GM18907 (cell line): ENCODE data around the gene PCBP3.
"Not testable (repeated sequence)": the region's sequence is repeated elsewhere in the genome, so short reads cannot be mapped to it uniquely, and the experiment has no call there.

Experiments used
- ATAC-seq: cut with Tn5 transposase; IDR thresholded peaks from one replicate; pipeline ENCODE4 v1.9.1; 2021; ENCODE audit warnings: mild to moderate bottlenecking, moderate library complexity; ENCODE audit not compliant: unreplicated experiment

The PCBP3 gene

DNA sequence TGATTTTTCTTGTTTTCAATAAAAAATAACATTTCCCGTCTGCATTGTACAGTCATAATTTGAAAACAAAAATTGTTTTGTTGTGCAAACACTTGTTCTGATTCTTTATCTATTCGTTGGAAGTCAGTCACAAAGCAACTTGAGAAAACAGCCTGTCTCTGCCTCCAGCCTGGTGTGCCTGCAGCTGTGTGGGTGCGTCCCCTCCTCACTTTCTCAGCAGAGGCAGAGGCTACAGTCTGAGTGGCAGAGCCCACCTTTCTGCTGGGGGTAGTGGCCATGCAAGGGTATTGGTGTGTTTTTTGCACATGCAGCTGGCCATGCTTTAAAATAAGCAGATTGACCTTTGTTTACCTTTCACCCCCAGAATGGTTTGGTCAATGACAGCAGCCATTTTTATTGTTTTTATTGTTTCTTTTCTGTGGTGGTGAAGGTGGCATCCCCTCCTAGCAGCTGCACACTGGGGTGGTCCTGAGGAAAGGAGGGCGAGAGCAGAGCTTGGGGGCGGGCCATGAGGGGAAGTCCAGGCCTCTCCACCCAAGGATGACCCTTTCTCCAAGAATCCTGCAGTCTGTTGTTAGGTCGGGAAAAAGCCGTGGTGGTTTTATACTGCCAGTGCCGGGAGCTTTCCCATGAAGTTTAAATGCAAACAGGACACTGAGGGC lies 159.6 kb downstream of the PCBP3 start:
- no peak for ATAC-seq

DNA sequence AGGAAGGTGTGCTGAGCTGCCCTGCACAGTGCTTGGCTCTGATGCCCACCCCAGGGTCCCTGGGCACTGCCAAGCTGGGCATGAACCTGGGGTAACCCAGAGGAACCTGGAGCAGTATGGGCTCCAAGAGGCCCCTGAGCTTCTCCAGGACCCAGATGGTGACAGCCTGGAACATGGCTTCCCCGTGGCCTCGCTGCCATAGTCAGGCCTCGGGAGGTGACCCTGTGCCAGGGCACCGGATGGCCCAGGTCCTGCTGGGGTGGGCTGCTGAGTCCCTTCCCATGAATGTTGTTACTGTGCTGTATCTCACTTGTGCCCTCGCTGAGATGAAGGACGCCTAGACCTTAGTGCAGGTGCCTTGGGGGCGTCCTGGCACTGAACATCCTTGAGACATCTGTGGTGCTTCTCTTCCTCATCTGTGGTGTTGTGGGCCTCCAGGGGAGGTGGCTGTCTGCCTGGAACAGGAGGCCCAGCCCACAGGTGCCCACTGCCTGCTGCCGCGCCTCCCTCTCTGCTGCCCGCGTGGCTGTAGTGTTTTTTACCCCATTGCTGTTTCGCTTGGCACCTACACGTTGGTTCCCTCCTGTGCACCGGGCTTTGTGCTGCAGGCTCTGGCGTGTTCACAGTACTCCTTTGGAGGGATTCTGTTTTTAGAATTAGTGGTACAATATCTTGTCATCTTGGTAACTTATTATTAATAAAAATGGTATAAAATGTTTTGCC lies 160.3 kb downstream of the PCBP3 start:
- no peak for ATAC-seq

DNA sequence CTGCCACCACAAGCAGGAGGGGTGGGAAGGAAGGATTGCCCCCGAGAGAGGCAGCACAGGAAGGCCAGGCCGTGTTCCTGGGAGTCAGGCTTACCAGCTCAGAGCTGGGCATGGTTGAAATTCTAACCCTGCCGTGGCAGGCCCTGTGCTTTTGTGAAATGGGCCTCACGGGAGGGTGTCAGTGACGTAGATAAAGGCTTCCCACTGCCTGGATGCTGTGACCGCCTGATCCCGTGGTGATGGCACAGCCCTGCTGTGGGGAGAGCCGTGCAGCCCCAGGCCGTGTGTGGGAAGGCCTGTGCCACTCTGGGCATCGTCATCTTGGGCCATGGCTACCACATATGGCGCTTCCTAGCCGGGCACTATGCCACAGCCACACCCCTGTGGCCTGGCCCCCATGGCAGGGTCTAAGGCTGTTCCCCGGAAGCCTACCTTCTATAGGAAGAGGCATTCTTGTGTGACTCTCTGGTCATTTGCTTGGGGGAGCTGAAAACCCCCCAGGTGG lies 161.3 kb downstream of the PCBP3 start:
- no peak for ATAC-seq

DNA sequence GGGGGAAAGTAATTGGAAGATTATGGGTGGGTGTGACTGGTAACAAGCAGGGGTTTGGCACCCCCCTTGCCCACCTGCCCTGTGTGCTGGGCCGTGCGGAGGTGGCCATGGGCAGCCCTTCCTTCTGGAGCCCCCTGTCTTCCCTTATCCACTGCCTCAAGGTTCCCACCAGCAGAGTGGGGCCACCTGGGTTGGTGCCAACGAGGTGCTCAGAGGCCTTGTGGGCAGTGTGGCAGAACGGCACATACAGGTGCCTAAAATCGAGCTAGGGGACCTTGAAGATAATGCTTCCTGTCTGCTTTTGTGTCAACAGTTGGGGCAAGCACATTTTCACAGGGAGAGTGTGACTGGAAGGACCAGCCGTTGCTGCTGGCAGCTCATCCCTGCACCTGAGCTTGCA lies 161.8 kb downstream of the PCBP3 start:
- ATAC-seq: no peak

DNA sequence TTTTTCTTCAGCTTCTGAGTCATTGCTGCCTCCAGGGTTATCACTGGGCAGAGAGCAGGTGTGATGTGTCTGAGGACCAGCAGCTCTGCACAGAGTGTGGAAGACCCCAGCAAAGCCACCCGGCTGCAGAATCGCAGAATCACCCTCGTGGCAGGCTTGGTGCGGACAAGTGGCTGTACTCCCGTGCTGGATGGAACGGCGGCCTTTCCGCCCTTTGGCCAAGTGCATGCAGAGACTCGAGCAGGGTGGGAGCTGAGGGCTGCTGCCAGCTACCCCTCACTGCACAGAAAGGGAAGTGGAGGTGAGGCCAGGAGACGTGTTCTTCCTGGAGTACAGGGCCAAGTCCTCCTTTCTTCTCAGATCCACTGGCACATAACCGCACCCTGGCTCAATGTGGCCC lies 162.5 kb downstream of the PCBP3 start:
- no peak for ATAC-seq

DNA sequence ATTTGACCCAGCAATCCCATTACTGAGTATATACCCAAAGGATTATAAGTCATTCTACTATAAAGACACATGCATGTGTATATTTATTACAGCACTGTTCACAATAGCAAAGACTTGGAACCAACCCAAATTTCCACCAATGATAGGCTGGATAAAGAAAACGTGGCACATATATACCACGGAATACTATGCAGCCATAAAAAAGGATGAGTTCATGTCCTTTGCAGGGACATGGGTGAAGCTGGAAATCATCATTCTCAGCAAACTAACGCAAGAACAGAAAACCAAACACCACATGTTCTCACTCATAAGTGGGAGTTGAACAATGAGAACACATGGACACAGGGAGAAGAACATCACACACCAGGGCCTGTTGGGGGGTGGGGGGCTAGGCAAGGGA lies 165.1 kb downstream of the PCBP3 start:
- not testable (repeated sequence) for ATAC-seq

DNA sequence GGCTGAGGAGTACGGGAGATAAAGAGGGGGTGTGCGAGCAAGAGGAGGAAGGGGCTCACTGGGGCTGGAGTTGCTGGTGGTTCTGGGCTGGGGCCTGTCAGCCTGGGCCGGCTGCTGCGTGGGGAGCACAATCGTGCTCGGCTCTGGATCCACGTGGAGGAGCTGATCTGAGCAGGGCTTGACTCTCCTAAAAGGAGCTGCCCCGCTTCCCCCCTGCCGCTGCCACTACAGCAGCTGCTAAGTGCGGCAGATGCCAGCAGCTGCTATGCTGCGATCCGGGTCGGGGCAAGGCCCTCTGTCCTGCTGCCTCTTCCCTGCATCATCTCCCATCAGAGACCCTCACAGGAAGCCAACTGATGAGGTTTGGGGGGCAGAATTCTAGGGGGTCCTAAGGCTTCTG lies 165.9 kb downstream of the PCBP3 start:
- ATAC-seq: no peak

DNA sequence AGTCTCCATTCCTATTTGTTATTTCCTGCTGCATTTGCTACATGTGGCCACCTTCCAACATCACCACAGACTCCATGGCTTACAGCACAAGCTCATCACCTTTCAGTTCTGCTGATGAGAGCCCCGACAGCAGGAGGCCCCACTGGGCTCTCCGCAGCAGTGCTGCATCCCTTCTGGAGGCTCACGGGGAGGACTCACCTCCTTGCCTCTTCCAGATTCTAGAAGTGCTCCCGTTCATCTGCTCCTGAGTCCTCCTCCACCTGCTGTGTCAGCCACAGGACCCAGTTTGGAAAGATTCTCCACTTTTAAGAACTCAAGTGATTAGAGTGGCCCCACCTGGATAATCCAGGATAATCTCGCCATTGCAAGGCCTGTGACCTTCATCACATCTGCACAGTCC lies 167.6 kb downstream of the PCBP3 start:
- no peak for ATAC-seq

DNA sequence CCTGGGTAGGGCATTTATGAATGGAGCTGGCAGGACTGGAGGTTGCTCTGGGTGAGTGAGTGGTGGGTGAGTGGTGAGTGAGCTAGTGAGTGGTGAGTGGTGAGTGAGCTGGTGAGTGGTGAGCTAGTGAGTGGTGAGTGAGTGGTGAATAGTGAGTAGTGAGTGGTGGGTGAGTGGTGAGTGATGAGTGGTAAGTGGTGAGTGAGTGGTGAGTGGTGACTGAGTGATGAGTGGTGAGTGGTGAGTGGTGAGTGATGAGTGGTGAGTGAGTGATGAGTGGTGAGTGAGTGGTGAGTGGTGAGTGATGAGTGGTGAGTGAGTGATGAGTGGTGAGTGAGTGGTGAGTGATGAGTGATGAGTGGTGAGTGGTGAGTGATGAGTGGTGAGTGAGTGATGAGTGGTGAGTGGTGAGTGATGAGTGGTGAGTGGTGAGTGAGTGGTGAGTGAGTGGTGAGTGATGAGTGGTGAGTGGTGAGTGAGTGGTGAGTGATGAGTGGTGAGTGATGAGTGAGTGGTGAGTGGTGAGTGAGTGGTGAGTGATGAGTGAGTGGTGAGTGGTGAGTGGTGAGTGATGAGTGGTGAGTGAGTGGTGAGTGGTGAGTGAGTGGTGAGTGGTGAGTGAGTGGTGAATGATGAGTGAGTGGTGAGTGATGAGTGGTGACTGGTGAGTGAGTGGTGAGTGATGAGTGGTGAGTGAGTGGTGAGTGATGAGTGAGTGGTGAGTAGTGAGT lies 170.8 kb downstream of the PCBP3 start:
- not testable (repeated sequence) for ATAC-seq

DNA sequence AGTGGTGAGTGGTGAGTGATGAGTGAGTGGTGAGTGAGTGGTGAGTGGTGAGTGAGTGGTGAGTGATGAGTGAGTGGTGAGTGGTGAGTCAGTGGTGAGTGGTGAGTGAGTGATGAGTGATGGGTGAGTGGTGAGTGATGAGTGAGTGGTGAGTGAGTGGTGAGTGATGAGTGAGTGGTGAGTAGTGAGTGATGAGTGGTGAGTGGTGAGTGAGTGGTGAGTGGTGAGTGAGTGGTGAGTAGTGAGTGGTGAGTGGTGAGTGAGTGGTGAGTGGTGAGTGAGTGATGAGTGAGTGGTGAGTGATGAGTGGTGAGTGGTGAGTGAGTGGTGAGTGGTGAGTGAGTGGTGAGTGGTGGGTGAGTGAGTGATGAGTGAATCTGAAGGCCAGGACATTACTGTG lies 172.3 kb downstream of the PCBP3 start:
- ATAC-seq: not testable (repeated sequence)

DNA sequence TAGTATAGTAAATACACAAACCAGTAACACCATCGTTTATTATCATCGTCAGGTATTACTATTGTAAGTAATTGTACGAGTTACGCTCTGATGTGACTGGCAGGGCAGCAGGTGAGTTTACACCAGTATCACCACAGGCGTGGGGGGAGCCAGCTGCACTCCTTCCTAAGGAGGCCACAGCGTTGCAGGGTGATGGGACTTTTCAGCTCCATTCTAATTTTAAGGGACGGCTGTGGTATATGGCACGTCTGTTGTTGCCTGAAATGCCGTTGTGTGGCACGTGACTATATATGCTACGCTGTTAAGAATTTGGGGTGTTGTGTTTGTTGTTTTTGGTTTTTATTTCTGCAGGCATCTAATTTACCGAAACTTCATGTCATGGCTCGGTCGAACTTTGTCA lies 173.3 kb downstream of the PCBP3 start:
- no peak for ATAC-seq

DNA sequence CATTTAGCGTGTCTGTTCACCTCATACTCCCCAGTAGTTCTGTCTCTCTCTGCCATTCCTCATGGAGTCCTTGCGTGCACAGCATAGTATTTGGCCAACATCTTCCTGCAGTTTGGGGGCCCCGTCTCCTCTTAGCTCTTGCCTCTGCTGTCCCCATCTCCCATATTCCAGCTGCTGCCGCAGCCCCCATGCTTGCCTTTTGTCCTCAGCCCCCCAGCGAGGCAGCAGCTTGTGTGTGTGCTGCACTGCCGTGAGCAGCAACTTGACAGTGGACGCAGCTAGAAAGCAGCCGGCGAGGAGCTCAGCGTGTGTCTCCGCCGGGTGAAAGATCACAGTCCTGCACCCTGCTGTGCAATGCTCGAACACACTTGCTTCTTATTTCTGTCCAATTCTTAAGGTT lies 173.8 kb downstream of the PCBP3 start:
- no peak for ATAC-seq

DNA sequence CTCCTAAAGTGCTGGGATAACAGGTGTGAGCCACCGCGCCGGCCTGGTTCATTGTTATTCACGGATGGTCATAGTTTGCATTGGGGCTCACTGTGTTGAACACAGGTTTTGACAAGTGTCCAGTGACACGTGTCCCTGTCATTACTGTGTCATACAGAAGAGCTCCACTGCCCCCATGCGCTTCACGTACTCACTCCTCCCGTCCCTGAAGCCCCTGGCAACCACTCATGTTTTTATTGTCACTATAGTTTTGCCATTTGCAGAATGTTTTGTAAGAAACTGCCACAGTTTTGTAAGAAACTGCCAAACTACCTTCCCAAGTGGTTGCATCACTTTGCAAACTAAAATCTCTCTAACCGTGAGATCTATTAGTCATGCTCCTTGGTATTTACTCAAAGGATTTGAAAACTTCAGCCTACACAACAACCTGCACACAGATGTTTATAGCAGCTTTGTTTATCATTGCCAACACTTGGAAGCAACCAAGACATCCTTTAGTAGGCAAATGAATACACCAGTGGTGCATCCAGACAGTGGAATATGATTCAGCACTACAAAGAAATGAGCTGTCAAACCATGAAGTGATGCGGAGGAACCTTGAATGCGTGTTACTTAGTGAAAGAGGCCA lies 174.9 kb downstream of the PCBP3 start:
- no peak for ATAC-seq

DNA sequence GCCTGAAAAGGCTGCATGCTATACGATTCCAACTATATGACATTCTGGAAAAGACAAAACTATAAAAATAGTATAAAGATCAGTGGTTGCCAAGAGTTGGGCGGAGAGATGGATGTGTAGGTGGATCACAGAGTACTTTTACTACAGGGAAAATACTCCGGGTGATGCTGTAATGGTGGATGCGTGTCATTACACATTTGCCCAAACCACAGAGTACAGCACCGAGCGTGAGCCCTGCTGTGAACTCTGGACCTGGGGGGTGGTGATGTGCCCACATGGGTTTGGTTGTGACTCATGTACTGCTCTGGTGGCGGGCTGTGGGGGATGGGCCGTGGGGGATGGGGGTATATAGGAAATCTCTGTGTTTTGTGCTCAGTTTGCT lies 175.4 kb downstream of the PCBP3 start:
- no peak for ATAC-seq

DNA sequence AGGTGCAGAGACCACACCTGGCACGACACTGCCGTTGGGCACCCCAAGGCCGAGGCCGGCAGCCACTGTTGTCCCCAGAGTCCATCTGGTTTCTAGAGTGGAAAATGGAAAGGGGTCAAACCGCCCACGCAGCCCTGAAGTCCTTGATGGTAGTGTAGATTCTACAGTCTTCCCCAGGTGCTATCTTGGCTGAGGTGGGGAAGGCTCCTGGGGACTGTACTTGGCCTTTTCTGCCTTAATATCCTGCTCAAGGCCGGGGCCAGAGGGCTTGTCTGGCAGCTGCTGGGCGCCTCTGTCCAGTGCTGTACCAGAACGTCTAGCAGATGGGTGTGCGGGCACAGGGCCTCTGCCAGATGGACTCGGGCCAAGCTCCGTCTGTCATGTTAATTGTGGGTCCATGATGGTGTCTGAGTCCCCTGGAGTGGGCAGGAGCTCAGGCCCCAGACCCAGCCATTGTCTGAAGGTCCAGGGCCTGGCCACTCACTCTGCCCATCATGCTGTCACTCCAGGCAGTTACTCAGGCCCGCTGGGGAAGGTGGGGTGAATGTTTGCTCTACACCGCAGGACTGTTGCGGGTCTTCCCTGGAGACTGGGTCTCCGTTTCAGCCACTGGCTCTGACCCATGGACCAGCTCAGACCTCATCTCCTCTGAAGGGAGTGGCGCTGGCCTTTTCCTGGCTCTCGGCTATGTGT lies 176.1 kb downstream of the PCBP3 start:
- no peak for ATAC-seq

DNA sequence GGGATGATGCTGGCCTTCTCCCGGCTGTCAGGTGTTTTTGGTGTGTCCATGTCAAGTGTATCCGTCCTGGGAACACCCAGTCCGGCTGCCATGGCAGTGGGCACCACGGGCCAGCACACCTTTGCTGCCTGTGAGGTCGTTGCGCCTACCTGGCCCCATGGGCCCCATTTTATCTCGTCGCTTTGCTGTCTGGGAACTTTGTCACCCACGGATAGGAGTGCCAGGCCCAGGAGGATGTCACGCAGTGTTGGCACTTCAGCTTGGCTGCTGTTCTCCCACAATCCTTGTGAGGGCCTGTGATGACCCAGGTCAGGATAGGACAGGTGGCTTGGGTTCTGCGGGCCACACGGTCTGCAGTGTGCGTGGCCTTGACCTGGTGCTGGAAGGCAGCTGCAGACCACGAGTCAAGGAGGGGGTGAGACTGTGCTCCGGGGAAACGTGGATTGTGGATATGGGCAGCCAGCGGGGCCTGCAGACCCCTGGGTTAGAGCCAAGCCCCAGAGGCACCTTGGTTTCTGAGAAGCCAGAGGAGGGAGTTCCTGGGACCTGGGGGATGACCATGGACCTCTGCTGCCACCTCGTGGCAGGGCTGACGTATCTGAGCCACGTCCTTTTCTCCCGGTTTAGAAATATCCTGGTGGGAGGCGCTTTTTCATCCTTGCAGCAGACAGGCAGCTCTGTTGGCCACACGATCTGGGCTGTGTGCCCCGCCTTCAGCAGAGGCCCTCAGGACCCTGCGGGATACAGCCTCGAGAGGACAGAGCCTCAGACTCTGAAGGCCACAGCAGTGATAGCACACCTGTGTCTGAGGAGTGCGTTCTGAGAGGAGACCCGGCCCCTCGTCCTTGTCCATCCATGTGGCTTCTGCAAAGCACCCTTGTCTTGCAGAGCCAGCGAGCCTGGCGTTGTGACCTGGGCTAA lies 176.9 kb downstream of the PCBP3 start:
- no peak for ATAC-seq

DNA sequence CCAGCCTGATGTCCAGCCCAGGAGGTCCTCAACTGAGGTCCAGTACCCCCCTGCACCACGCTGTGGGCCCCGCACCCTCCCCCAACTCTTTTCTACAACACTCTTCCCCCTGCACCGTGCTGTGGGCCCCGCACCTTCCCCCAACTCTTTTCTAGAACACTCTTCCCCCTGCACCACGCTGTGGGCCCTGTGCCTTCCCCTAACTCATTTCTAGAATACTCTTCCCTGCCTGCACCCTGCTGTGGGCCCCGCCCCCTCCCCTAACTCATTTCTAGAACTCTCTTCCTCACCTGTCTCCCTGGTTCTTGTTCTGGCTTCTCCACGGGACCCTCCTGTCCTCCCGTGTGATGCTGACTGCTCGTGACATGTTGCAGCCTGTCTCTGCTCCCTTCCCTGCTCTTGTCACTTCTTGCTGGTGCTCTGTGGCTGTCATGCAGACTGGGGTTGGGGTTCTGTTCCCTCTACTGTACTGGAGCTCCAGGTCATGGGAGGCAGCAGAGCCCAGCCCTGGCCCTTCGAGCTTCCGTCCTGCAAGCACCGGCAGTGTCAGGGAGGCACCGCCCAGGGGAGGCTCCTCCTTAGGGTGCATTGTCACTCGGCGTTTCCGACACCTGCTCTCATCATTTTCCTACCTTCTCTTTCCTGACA lies 177.9 kb downstream of the PCBP3 start:
- no peak for ATAC-seq

DNA sequence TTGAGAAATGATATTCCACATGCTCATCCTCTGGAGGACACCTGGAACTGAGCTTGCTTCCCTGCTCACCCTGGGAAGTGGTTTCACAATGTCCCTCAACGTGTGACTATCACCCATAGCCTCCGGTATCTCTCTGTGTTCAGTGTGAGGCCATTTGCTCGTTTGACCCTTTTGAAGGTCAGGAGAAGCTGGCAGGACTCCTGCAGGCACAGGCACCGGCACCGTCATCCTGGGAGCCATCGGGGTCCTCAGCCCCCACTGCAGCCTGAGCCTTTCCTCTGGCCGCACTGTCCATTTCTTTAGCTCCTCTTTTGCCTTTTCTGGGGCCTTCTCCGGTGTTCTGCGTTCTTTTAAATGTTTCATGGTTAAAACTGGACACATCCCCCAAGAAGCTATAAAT lies 178.5 kb downstream of the PCBP3 start:
- no peak for ATAC-seq

DNA sequence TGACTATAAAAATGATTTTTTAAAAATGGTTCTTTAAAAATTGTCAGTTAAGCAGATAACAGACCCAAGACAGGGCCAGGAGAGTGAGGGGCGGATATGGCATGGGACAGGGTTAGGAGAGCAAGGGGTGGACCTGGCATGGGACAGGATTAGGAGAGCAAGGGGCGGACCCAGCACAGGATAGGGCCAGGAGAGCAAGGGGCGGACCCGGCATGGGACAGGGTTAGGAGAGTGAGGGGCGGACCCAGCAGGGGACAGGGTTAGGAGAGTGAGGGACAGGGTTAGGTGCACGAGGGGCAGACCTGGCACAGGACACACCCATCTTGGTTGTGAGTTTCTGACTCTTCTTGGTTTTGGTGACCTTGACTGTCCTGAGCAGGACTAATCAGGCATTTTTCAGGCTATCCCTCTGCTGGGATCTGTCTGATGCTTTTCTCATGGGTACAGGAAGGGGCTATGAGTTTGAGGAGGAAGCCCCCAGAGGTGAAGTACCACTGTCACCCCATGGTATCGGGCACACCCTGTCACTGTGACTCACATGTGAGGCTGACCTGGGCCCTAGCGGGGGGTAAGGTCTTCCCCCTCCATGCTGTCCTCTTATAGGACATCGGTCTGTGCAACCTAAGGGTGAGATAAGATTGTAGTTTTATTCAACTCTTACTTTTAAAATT lies 179.0 kb downstream of the PCBP3 start:
- no peak for ATAC-seq
